GM19099 (cell line): ENCODE results near the gene IL27RA.
A peak's percentile ranks its signal among the peaks of the same experiment; 100 is the strongest.

Experiments
- POLR2A ChIP-seq: IDR thresholded peaks from 3 replicates; pipeline ENCODE4 v1.6.1; 2011; ENCODE audit warnings: low read depth; ENCODE audit not compliant: insufficient read length; ENCODE audit errors: extremely low read depth

The IL27RA gene

DNA sequence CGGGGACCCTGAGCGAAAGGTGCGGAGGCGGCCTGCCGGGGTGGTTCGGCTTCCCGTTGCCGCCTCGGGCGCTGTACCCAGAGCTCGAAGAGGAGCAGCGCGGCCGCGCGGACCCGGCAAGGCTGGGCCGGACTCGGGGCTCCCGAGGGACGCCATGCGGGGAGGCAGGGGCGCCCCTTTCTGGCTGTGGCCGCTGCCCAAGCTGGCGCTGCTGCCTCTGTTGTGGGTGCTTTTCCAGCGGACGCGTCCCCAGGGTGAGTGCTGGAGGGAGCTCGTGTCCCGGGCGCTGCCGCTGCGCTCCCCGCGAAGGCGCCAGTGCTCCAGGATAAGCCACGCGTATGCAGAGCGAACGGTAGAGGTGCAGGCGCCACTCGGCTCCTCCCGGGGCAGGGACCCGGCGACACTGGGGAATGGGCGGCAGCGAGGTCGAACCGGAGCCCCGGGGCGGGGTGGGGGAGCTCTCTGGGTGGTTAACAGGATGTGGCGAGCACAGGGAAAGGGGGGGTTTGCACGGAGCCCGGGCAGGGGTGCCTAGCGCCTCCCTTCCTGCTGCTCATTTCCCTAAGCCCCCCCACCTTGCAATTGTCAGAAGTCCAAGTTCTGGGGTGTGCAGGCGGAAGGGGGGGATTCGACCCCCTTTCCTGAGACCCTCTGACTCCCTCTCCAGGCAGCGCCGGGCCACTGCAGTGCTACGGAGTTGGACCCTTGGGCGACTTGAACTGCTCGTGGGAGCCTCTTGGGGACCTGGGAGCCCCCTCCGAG is at the start of gene IL27RA:
Gene IL27RA (plus strand): TSS at position 44 of the 762 bp plus-strand sequence. CDS start 111 bp downstream, at position 155.
- peak; percentile 62 for TF ChIP-seq POLR2A

- TF ChIP-seq POLR2A, result no peak
These were observed 49.5 kb upstream of the IL27RA start for GRCh38 chr19:13981988-13982501.

GRCh38 chr19:13982773-13983172 is 48.8 kb upstream of the IL27RA start:
- no peak for TF ChIP-seq POLR2A

- TF ChIP-seq POLR2A, result no peak
These were observed 48.2 kb upstream of the IL27RA start for GRCh38 chr19:13983213-13983889.

DNA sequence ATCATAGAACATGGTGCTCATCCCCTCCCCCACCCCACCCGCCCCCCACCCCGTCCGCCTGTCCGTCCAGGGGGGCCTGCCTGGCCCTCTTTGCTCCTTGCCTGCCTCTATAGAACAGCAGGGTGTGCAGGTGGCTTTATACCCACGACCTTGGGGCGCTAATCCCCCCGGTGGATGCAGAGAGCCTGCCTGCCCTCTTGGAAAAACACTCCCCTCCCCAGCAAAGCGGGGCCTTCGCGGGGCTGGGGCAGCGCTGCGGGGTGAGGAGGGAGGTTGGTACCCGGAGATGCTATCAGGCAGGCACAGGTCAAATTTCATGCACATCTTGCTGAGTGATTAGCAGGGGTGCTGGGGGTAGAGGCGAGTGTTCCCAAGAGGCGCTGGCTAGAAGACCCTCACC is 47.4 kb upstream of the IL27RA start:
- TF ChIP-seq POLR2A, result no peak

GRCh38 chr19:13984875-13985741 is 46.5 kb upstream of the IL27RA start:
- TF ChIP-seq POLR2A, result no peak

DNA sequence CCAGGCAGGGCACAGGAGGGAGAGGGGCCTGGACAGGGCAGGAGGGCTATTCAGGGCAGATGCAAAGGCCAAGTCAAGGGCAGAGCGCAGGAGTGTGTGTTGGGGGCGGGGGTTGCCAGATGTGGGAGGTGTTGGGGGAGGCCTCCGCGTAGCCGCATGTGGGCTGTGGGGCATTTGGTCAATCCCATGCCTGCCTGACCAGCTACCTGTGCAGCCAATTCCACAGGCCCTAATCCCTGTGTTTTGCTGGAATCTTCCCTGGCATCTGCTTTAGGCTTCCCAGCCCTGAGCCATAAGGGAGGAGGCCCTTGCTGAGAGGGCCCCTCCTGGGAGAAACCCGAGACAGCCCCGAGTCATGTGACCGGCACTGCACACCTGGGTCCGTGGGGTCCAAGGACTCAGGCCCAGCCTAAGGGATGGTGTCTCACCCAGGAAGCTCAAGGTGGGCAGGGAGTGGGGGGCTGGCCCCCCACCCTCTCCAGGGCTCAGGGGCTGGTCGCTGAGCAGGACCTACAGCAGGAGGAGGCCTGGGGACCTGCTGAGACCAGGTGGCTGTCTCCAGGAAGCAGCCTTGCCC is 45.7 kb upstream of the IL27RA start:
- no peak for TF ChIP-seq POLR2A

DNA sequence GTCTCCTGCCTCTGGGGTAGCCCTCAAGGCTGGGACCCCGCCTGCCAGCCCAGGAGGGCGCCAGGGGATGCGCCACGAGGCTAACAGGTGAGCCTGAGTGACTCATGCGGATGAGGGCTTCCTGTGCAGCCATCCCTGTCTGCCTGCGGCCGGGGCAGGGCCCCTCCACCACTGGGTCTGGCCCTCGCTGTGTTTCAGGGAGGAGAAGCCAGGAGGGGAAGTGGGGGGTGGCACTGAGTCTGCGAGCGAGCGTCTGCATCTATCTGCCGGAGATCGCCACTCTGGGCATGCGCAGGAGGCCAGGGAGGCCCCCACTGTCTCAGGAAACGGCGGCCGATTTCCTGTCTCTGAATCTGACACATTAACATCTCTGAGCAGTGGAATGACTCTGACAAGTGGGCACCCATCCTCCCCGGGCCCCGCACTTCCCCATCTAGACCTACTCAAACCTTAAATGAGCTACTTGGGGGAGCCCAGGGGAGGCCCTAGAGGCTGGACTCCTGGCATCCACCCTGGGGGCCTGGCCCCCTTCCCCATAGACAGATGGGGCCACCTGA is 45.1 kb upstream of the IL27RA start:
- peak; percentile 53 for TF ChIP-seq POLR2A

DNA sequence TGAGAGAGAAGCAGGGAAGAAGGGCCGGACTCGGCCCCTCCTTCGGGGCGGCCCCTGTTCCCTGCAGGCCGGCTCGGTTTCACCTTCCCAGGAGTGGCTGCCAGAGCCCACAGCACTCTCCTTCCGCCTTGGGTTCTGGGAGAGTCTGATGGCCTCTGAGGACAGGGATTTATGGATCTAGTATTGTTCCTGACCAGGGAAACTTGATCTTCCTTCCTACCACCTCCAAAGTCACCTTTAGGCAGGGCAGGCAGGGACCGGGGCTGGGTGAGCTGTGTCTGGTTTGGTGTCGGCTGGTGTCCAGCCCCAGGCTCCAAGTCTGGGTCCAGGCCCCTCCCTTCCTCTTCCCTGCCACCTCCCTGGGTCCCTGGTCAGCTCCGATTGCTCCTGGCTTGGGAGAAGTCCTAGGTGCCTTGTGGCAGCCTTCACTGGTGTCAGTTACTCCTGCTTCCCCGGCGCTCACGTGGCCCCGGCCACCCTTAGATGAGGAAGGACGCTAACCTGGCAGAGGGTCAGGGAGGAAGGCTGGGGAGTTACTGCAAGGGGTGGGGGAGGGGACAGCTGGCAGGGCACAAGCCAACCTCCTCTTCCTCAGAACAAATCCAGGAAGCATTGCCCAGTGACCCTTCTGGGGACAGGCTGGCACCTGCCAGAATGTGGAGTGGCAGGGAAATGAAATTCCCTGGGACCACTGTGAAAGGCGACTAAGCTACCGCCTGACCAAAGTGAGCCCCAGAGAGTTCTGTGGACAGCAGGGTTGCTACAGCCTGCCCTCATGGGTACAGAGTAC is 44.3 kb upstream of the IL27RA start:
- TF ChIP-seq POLR2A, result no peak

DNA sequence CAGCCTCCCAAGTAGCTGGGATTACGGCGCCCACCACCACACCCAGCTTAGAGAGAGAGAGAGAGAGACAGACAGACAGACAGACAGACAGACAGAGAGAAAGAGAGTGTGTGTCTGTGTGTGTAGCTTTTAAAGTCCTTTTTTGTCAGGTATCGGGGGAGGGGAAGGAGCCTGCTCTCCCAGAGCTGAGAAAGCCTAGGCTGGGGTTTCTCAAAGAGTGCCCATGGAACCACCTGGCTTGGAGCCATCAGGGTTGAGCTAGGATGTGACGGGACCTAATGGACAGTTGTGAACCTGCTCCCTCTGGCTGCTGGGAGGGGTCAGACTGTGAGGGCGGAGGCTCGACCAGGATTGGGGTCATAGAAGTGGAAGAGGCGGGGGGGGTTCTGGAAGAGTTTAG is 42.1 kb upstream of the IL27RA start:
- TF ChIP-seq POLR2A, result no peak

DNA sequence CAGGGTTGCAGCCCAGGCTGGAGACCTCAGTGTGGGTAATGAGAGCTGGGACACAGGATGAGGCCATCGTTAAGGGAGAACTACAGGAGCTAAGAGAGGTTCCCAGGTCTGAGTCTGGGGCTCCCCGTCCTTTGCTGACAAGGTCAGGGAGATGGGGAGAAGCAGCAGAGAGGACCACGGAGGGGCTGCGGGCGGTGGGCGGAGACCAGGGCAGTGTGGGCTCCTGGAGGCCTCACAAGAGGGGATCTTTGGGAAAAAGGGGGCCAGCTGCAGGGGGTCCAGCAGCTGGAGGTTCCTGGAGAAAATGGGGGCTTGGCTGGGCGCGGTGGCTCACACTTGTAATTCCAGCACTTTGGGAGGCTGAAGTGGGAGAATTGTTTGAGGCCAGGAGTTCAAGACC is 41.5 kb upstream of the IL27RA start:
- no peak for TF ChIP-seq POLR2A

DNA sequence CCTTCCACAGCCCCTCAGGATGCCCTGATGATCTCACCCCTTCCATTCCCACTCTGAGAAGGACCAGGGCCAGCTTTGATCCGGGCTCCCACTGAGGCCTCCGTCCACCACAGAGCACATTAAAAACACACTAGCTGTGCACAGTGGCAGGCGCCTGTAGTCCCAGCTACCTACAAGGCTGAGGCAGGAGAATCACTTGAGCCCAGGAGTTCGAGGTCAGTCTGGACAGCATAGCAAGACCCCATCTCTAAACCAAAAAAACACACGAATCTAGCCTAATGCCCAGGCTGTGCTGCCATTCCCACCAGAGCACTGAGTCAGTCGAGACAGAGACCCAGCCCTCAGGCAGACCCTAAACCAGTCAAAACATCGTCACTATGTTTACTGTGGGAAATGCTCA is 39.5 kb upstream of the IL27RA start:
- TF ChIP-seq POLR2A, result no peak

GRCh38 chr19:13993590-13994300 is 37.8 kb upstream of the IL27RA start:
- TF ChIP-seq POLR2A, result no peak
